Tibial artery (tissue), 4 donors: ENCODE results near the gene TBXAS1.

Experiments
- DNase-seq, 2 donors: peaks; one replicate each; pipeline ENCODE4 v3.0.0-alpha.2; 2019
- H3K27ac ChIP-seq, 2 donors: fragments of 200-600 bp; sonication (generic) in 1 of 2; 1 replicate in 1 of 2; 2 replicates in 1 of 2; pipeline ENCODE4 v1.5.1; 2018 to 2019; ENCODE audit warnings: mild to moderate bottlenecking in 1 of 2
- H3K27me3 ChIP-seq, 2 donors: fragments of 200-600 bp; sonication (generic) in 1 of 2; one replicate each; pipeline versions ENCODE4 v1.5.1 to v1.6.0; 2016 to 2019
- H3K36me3 ChIP-seq, 3 donors: fragments of 200-600 bp; sonication (generic) in 2 of 3; one replicate each; pipeline ENCODE4 v1.5.1; 2016 to 2019; ENCODE audit warnings: mild to moderate bottlenecking in 2 of 3
- H3K4me1 ChIP-seq, 4 donors: fragments of 200-600 bp; sonication (generic) in 2 of 4; 1 replicate in 3 of 4; 2 replicates in 1 of 4; pipeline ENCODE4 v1.5.1; 2016 to 2019
- H3K4me3 ChIP-seq, 2 donors: fragments of 200-600 bp; sonication (generic) in 1 of 2; 1 replicate in 1 of 2; 2 replicates in 1 of 2; pipeline ENCODE4 v1.5.1; 2018 to 2019; ENCODE audit warnings: mild to moderate bottlenecking in 2 of 2
- H3K9me3 ChIP-seq, 3 donors: fragments of 200-600 bp; sonication (generic) in 1 of 3; one replicate each; pipeline ENCODE4 v1.5.1; 2016 to 2019
- CTCF ChIP-seq, 2 experiments: fragments of 200-600 bp in 1 of 2; fragments of 450-650 bp in 1 of 2; IDR thresholded peaks; one replicate each; pipeline ENCODE4 v1.5.1; 2017 to 2019; ENCODE audit warnings: antibody characterized with exemption in 2 of 2, mild to moderate bottlenecking in 1 of 2, moderate library complexity in 1 of 2
- intact Hi-C: fragments of 100-400 bp; cut with DNase I; formaldehyde crosslinking; loops from one replicate; pipeline ENCODE4 v1.15.0; 2023; ENCODE audit warnings: low total_unique reads

Gene TBXAS1

GRCh38 chr7:140039896-140040295 is 210.8 kb downstream of the TBXAS1 start:
- Histone ChIP-seq H3K36me3 (peaks cover 23 to 61% (median 25%) of the 10 kb centered on the region in 3 donors), H3K27ac (no peak overlapping the region), H3K9me3 (no peaks in the 10 kb centered on the region), H3K4me1 (no peaks in the 10 kb centered on the region), H3K4me3 (no peak overlapping the region), H3K27me3 (no peaks in the 10 kb centered on the region)
- no peak for TF ChIP-seq CTCF (IDR thresholded peaks at IDR 0.05)
- DNase-seq: peak in 1 of 2 donors; percentile 51
- intact Hi-C loops: no loop called here

GRCh38 chr7:140041659-140042385 is 212.8 kb downstream of the TBXAS1 start:
- no peaks in the 10 kb centered on the region for H3K27me3 ChIP-seq
- H3K36me3 ChIP-seq: peaks cover 28 to 68% (median 36%) of the 10 kb centered on the region in 3 donors
- H3K4me3 ChIP-seq: no peak overlapping the region
- intact Hi-C loops: no loop called here
- no peaks in the 10 kb centered on the region for H3K9me3 ChIP-seq
- H3K4me1 ChIP-seq: peaks cover 0 to 7% (median 2%) of the 10 kb centered on the region in 4 donors
- TF ChIP-seq CTCF (IDR thresholded peaks at IDR 0.05): no peak
- no peak for DNase-seq
- no peak overlapping the region for H3K27ac ChIP-seq

GRCh38 chr7:140042386-140042670 is 213.3 kb downstream of the TBXAS1 start:
- Histone ChIP-seq H3K36me3 (peaks cover 25 to 68% (median 32%) of the 10 kb centered on the region in 3 donors), H3K4me3 (no peak overlapping the region), H3K9me3 (no peaks in the 10 kb centered on the region), H3K27me3 (no peaks in the 10 kb centered on the region), H3K4me1 (peaks cover 0 to 7% (median 2%) of the 10 kb centered on the region in 4 donors), H3K27ac (no peak overlapping the region)
- DNase-seq: no peak
- TF ChIP-seq CTCF (IDR thresholded peaks at IDR 0.05): no peak
- intact Hi-C loops: no loop called here

DNA sequence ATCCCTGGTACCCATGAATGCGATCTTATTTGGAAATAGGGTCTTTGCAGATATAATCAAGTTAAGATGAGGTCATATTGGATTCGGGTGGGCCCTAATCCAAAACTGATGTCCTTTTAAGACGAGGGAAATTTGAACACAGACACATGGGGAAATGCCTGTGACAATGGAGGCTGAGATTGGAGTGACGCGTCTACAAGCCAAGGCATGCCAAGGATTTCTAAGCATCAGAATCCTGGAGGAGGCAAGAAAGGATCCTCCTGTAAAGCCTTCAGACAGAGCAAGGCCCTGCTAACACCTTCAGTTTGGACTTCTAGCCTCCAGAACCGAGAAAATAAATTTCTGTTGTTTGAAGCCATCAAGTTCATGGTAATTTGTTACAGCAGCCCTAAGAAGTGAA is 215.2 kb downstream of the TBXAS1 start:
- H3K4me3 ChIP-seq: no peak overlapping the region
- peaks cover 18 to 60% (median 25%) of the 10 kb centered on the region in 3 donors for H3K36me3 ChIP-seq
- TF ChIP-seq CTCF (IDR thresholded peaks at IDR 0.05): no peak
- intact Hi-C loops: no loop called here
- no peak overlapping the region for H3K27ac ChIP-seq
- no peaks in the 10 kb centered on the region for H3K27me3 ChIP-seq
- no peaks in the 10 kb centered on the region for H3K9me3 ChIP-seq
- H3K4me1 ChIP-seq: peaks cover 0 to 8% (median 2%) of the 10 kb centered on the region in 4 donors
- DNase-seq: no peak

- peaks cover 0 to 18% (median 2%) of the 10 kb centered on the region in 4 donors for H3K4me1 ChIP-seq
- no peak overlapping the region for H3K4me3 ChIP-seq
- no peaks in the 10 kb centered on the region for H3K9me3 ChIP-seq
- H3K36me3 ChIP-seq: peaks cover 11 to 46% (median 20%) of the 10 kb centered on the region in 3 donors
- intact Hi-C loops: no loop called here
- no peaks in the 10 kb centered on the region for H3K27me3 ChIP-seq
- DNase-seq: no peak
- H3K27ac ChIP-seq: no peak overlapping the region
- no peak for TF ChIP-seq CTCF (IDR thresholded peaks at IDR 0.05)
These were observed 216.6 kb downstream of the TBXAS1 start for GRCh38 chr7:140045697-140046096.
